ENCODE results near the gene PKP4.

The PKP4 gene

GRCh38 chr2:158656492-158657229, 199.9 kb downstream of the PKP4 start:
- no peak for DNase-seq

GRCh38 chr2:158658396-158658795, 201.6 kb downstream of the PKP4 start:
- DNase-seq = no peak

GRCh38 chr2:158659483-158659882, 202.7 kb downstream of the PKP4 start:
- DNase-seq = no peak

- no peak for DNase-seq
Measured at GRCh38 chr2:158661231-158661630, 204.5 kb downstream of the PKP4 start.

- no peak for DNase-seq
Measured at GRCh38 chr2:158662421-158662820, 205.7 kb downstream of the PKP4 start.

GRCh38 chr2:158663796-158664195, 207.0 kb downstream of the PKP4 start:
- DNase-seq = no peak

- DNase-seq = no peak
Measured at GRCh38 chr2:158664987-158665386, 208.2 kb downstream of the PKP4 start.

GRCh38 chr2:158665536-158666302, 209.0 kb downstream of the PKP4 start:
- DNase-seq = peak; percentile 35

GRCh38 chr2:158666969-158667368, 210.2 kb downstream of the PKP4 start:
- no peak for DNase-seq

GRCh38 chr2:158667586-158667985, 210.8 kb downstream of the PKP4 start:
- no peak for DNase-seq

GRCh38 chr2:158668001-158668765, 211.4 kb downstream of the PKP4 start:
- no peak for DNase-seq

GRCh38 chr2:158670292-158670691, 213.5 kb downstream of the PKP4 start:
- no peak for DNase-seq

GRCh38 chr2:158671360-158672245, 214.9 kb downstream of the PKP4 start:
- DNase-seq = no peak

GRCh38 chr2:158676295-158676694, 219.5 kb downstream of the PKP4 start:
- no peak for DNase-seq

- DNase-seq = no peak
Measured at GRCh38 chr2:158676696-158677095, 219.9 kb downstream of the PKP4 start.

- no peak for DNase-seq
Measured at GRCh38 chr2:158677542-158677941, 220.8 kb downstream of the PKP4 start.

- DNase-seq = no peak
Measured at GRCh38 chr2:158681816-158682215, 225.1 kb downstream of the PKP4 start.

- no peak for DNase-seq
Measured at GRCh38 chr2:158685646-158686045, 228.9 kb downstream of the PKP4 start.

GRCh38 chr2:158686210-158686691, 229.5 kb downstream of the PKP4 start:
- DNase-seq = no peak

- no peak for DNase-seq
Measured at GRCh38 chr2:158687315-158687714, 230.6 kb downstream of the PKP4 start.

GRCh38 chr2:158688721-158689120, 232.0 kb downstream of the PKP4 start:
- DNase-seq = no peak

GRCh38 chr2:158689391-158689790, 232.6 kb downstream of the PKP4 start:
- DNase-seq = no peak

Measured in NCI-H1694 treated with DMSO at 0.1 percent for 48 hours (cell line).